GM12873 (cell line): ENCODE results near the gene MAP7D1.

Source experiments
- TF ChIP-seq, protein P1 (sequence below): IDR thresholded peaks from 2 replicates; pipeline ENCODE4 v1.5.1; 2012; ENCODE audit warnings: low read depth, mild to moderate bottlenecking, moderate library complexity, low read length, control low read depth; ENCODE audit not compliant: insufficient read depth; ENCODE audit errors: missing control alignments

Gene MAP7D1

DNA sequence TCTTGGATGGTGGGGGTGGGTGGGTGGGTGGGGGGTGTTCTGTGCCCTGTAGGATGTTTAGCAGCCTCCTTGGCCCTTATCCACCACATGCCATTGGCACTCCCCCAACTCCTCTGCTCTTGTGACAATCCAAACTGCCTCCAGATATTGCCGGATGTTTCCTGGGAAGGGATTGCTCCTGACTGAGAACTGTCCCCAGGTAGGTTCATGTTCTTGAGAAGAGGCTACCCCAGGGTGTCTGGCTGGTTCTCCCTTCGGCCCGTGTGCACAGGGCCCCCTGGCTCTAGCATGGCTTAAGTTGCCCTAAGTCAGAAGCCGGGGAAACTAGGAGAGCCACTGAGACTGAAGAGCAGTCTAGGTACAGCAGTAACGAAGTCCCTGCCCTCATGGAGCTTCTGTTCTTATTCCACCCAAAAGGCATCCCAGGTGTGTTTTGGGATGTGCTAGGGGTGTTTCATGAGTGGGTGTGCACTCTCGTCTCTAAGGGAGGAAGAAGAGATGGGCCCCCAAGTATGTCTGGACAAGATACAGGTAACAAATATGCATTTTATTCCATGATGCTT is 48.5 kb downstream of the MAP7D1 start:
- TF ChIP-seq, protein P1, sequence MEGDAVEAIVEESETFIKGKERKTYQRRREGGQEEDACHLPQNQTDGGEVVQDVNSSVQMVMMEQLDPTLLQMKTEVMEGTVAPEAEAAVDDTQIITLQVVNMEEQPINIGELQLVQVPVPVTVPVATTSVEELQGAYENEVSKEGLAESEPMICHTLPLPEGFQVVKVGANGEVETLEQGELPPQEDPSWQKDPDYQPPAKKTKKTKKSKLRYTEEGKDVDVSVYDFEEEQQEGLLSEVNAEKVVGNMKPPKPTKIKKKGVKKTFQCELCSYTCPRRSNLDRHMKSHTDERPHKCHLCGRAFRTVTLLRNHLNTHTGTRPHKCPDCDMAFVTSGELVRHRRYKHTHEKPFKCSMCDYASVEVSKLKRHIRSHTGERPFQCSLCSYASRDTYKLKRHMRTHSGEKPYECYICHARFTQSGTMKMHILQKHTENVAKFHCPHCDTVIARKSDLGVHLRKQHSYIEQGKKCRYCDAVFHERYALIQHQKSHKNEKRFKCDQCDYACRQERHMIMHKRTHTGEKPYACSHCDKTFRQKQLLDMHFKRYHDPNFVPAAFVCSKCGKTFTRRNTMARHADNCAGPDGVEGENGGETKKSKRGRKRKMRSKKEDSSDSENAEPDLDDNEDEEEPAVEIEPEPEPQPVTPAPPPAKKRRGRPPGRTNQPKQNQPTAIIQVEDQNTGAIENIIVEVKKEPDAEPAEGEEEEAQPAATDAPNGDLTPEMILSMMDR = no peak

DNA sequence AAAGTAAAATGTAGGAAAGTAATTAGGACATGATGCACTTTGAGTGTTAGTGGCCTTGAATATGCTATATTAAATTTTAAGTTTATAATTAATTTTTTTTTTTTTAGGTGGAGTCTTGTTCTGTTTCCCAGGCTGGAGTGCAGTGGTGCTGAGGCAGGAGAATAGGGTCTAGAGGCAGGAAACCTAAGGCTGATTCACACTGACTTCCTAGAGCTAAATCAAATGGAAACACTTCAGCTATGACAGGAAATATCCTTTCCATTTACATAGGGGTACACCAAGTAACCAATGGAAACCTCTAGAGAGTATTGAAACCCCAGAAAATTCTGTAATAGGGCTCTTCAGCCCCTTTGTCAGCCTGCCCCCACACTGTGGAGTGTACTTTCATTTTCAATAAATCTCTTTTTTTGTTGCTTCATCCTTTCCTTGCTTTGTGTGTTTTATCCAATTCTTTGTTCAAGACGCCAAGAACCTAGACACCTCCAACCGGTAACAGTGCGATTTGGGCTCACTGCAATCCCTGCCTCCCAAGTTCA is 50.4 kb downstream of the MAP7D1 start:
- TF ChIP-seq, protein P1 = no peak

GRCh38 chr1:36207339-36207738 is 51.4 kb downstream of the MAP7D1 start:
- TF ChIP-seq, protein P1 = no peak

GRCh38 chr1:36208978-36209703 is 53.2 kb downstream of the MAP7D1 start:
- TF ChIP-seq, protein P1 = no peak

GRCh38 chr1:36211307-36211706 is 55.3 kb downstream of the MAP7D1 start:
- TF ChIP-seq, protein P1 = no peak

- TF ChIP-seq, protein P1 = no peak
These were observed 55.9 kb downstream of the MAP7D1 start for GRCh38 chr1:36211841-36212240.

DNA sequence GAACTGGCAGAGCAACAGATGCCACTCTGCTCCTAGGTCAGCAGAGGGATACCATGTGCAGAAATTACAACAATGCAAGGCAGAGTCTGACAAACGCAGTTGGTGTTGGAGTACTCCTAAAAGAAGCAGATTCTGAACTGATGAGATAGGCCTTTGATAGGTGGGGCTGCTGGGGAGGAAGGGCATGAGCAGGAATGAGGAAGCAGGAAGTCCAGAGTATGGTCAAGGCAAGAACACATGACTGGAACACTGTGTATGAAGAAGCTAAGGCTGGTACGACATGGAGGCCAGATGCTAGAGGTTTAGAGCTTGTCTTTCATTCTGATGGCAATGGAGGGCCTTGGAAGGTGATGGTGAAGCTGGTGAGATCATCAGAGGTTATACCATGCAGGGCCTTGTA is 56.8 kb downstream of the MAP7D1 start:
- TF ChIP-seq, protein P1 = no peak
